Measurements from ENCODE around the gene CD6. TPM values are rescaled to one million over a fixed set of nuclear protein-coding genes. Genes with fewer than 3 reads are reported as not detected.

The CD6 gene
- total and polyA plus RNA-seq, 8 donors: 1.1 to 2.8 (median 1.4) TPM; not detected in 2

- peak overlapping the region in 2 of 5 donors; percentile 0 to 7 for H3K27ac ChIP-seq
- WGBS, 5 donors: 15 to 24% (median 16%) methylated on average over 10 to 14 of the region's 14 CpGs
- H3K36me3 ChIP-seq: no peaks in the 10 kb centered on the region
- TF ChIP-seq CTCF (IDR thresholded peaks at IDR 0.05) (no peak), EP300 (IDR thresholded peaks at IDR 0.05) (no peak), POLR2A (IDR thresholded peaks at IDR 0.05) (no peak), POLR2AphosphoS5 (IDR thresholded peaks at IDR 0.05) (peak in 1 of 3 donors; percentile 26)
- intact Hi-C loops (cut with DNase I; ENCODE audit: low total_unique reads): no loop called here
- DNase-seq: peak; percentile 85 to 91
- H3K27me3 ChIP-seq: peaks cover 0 to 53% (median 5%) of the 10 kb centered on the region in 3 donors
- no peaks in the 10 kb centered on the region for H3K9me3 ChIP-seq
- peak overlapping the region in 2 of 4 donors; percentile 5 to 10 for H3K4me3 ChIP-seq
- peaks cover 10 to 44% (median 36%) of the 10 kb centered on the region in 4 donors for H3K4me1 ChIP-seq
Measured at GRCh38 chr11:61021661-61022212, 50.3 kb downstream of the CD6 start.

GRCh38 chr11:61022311-61023085 lies 51.0 kb downstream of the CD6 start:
- DNase-seq: no peak
- intact Hi-C loops (cut with DNase I; ENCODE audit: low total_unique reads): no loop called here
- no peaks in the 10 kb centered on the region for H3K9me3 ChIP-seq
- no peak overlapping the region for H3K4me3 ChIP-seq
- H3K4me1 ChIP-seq: peaks cover 10 to 51% (median 37%) of the 10 kb centered on the region in 4 donors
- peaks cover 0 to 52% (median 5%) of the 10 kb centered on the region in 3 donors for H3K27me3 ChIP-seq
- TF ChIP-seq CTCF (IDR thresholded peaks at IDR 0.05) (no peak), POLR2AphosphoS5 (IDR thresholded peaks at IDR 0.05) (no peak), POLR2A (IDR thresholded peaks at IDR 0.05) (no peak), EP300 (IDR thresholded peaks at IDR 0.05) (no peak)
- no peaks in the 10 kb centered on the region for H3K36me3 ChIP-seq
- H3K27ac ChIP-seq: peak overlapping the region in 2 of 5 donors; percentile 8 to 10
- WGBS, 5 donors: 56 to 61% (median 57%) methylated on average over 8 to 10 of the region's 10 CpGs

GRCh38 chr11:61023086-61023965 lies 51.8 kb downstream of the CD6 start:
- peak; percentile 66 to 69 for DNase-seq
- Histone ChIP-seq H3K4me3 (no peak overlapping the region), H3K36me3 (no peaks in the 10 kb centered on the region), H3K9me3 (no peaks in the 10 kb centered on the region), H3K27ac (peak overlapping the region in 3 of 5 donors; percentile 0 to 27 (median 10)), H3K27me3 (peaks cover 0 to 44% (median 5%) of the 10 kb centered on the region in 3 donors), H3K4me1 (peaks cover 10 to 60% (median 43%) of the 10 kb centered on the region in 4 donors)
- intact Hi-C loops (cut with DNase I; ENCODE audit: low total_unique reads): no loop called here
- WGBS, 5 donors: 46 to 61% (median 53%) methylated on average over 15 to 18 of the region's 18 CpGs
- no peak for TF ChIP-seq POLR2AphosphoS5 (IDR thresholded peaks at IDR 0.05)
- no peak for TF ChIP-seq CTCF (IDR thresholded peaks at IDR 0.05)
- no peak for TF ChIP-seq POLR2A (IDR thresholded peaks at IDR 0.05)
- no peak for TF ChIP-seq EP300 (IDR thresholded peaks at IDR 0.05)

GRCh38 chr11:61023966-61024295 lies 52.5 kb downstream of the CD6 start:
- no peak for DNase-seq
- intact Hi-C loops (cut with DNase I; ENCODE audit: low total_unique reads): no loop called here
- Histone ChIP-seq H3K4me3 (no peak overlapping the region), H3K27ac (peak overlapping the region in 3 of 5 donors; percentile 0 to 27 (median 10)), H3K9me3 (no peaks in the 10 kb centered on the region), H3K4me1 (peaks cover 10 to 64% (median 45%) of the 10 kb centered on the region in 4 donors), H3K36me3 (no peaks in the 10 kb centered on the region), H3K27me3 (peaks cover 0 to 44% (median 5%) of the 10 kb centered on the region in 3 donors)
- 7 to 30% (median 21%) methylated on average over 5 of the region's 5 CpGs for WGBS, 5 donors
- TF ChIP-seq CTCF (IDR thresholded peaks at IDR 0.05) (no peak), POLR2AphosphoS5 (IDR thresholded peaks at IDR 0.05) (no peak), POLR2A (IDR thresholded peaks at IDR 0.05) (no peak), EP300 (IDR thresholded peaks at IDR 0.05) (no peak)

Measured in stomach (tissue), 9 donors.